Colonic mucosa (tissue), 4 donors: Measurements from ENCODE around the gene PIGB. TPM values are rescaled to one million over a fixed set of nuclear protein-coding genes. Genes with fewer than 3 reads are reported as not detected.

Source experiments
- DNase-seq: peaks from one replicate; pipeline ENCODE4 v3.0.0-alpha.2; 2020
- H3K27ac ChIP-seq: fragments of 200-600 bp; one replicate; pipeline ENCODE4 v1.8.0; 2021
- H3K27me3 ChIP-seq: fragments of 200-600 bp; one replicate; pipeline ENCODE4 v1.8.0; 2021
- H3K36me3 ChIP-seq: fragments of 200-600 bp; one replicate; pipeline ENCODE4 v1.8.0; 2021
- H3K4me1 ChIP-seq: fragments of 200-600 bp; one replicate; pipeline ENCODE4 v1.8.0; 2021; ENCODE audit warnings: mild to moderate bottlenecking
- H3K4me3 ChIP-seq: fragments of 200-600 bp; one replicate; pipeline ENCODE4 v1.8.0; 2021
- H3K9ac ChIP-seq, 2 donors: one replicate each; pipeline ENCODE4 v1.7.0; 2013; ENCODE audit warnings: control low read depth in 2 of 2, low read depth in 2 of 2, low read length in 2 of 2
- H3K9me3 ChIP-seq: fragments of 200-600 bp; one replicate; pipeline ENCODE4 v1.8.0; 2021
- CTCF ChIP-seq: fragments of 200-600 bp; IDR thresholded peaks from one replicate; pipeline ENCODE4 v1.8.0; 2022; ENCODE audit warnings: antibody characterized with exemption, mild to moderate bottlenecking
- intact Hi-C: fragments of 100-400 bp; cut with DNase I; formaldehyde crosslinking; loops from one replicate; pipeline ENCODE4 v1.14.1; 2022
- total RNA-seq, 2 donors: library from RNA; stranded (reverse); fragmentation: NEBNext Ultra II Directional in 1 of 2; extraction: Animal tissue kit (Norgen Biotek cat#: 25700) in 1 of 2; gene quantifications; one replicate each; pipeline ENCODE4 v1.2.1, GENCODE V29; 2021
- donor health status: healthy.
- donor health status: DM: no; HTN: no; CAD: no.
- donor health status: DM: no; HTN: no; CAD: no.

The PIGB gene
- total RNA-seq, 2 donors from 2014 or later = 15.0 to 15.8 TPM

- no peak overlapping the region for H3K9ac ChIP-seq
- H3K27me3 ChIP-seq = no peaks in the 10 kb centered on the region
- intact Hi-C loops = no loop called here
- H3K36me3 ChIP-seq = no peaks in the 10 kb centered on the region
- DNase-seq = no peak
- no peak overlapping the region for H3K4me3 ChIP-seq
- no peaks in the 10 kb centered on the region for H3K4me1 ChIP-seq
- TF ChIP-seq CTCF = no peak
- no peak overlapping the region for H3K27ac ChIP-seq
- H3K9me3 ChIP-seq = no peaks in the 10 kb centered on the region
Measured at GRCh38 chr15:55361048-55361447, 42.0 kb downstream of the PIGB start.

- Histone ChIP-seq H3K27me3 (no peaks in the 10 kb centered on the region), H3K4me3 (no peak overlapping the region), H3K36me3 (no peaks in the 10 kb centered on the region), H3K4me1 (no peaks in the 10 kb centered on the region), H3K27ac (no peak overlapping the region), H3K9me3 (no peaks in the 10 kb centered on the region), H3K9ac (no peak overlapping the region)
- intact Hi-C loops = no loop called here
- no peak for DNase-seq
- no peak for TF ChIP-seq CTCF
Measured at GRCh38 chr15:55362641-55363040, 43.6 kb downstream of the PIGB start.

- Histone ChIP-seq H3K9me3 (no peaks in the 10 kb centered on the region), H3K27me3 (no peaks in the 10 kb centered on the region), H3K4me1 (no peaks in the 10 kb centered on the region), H3K27ac (no peak overlapping the region), H3K9ac (no peak overlapping the region), H3K4me3 (no peak overlapping the region), H3K36me3 (no peaks in the 10 kb centered on the region)
- TF ChIP-seq CTCF = no peak
- intact Hi-C loops = no loop called here
- DNase-seq = no peak
Measured at GRCh38 chr15:55366981-55367380, 48.0 kb downstream of the PIGB start.

GRCh38 chr15:55372701-55373440, 53.8 kb downstream of the PIGB start:
- no peaks in the 10 kb centered on the region for H3K27me3 ChIP-seq
- DNase-seq = no peak
- intact Hi-C loops = no loop called here
- no peak for TF ChIP-seq CTCF
- no peak overlapping the region for H3K27ac ChIP-seq
- no peak overlapping the region for H3K9ac ChIP-seq
- H3K4me1 ChIP-seq = no peaks in the 10 kb centered on the region
- no peak overlapping the region for H3K4me3 ChIP-seq
- peaks cover 3% of the 10 kb centered on the region for H3K36me3 ChIP-seq
- no peaks in the 10 kb centered on the region for H3K9me3 ChIP-seq

GRCh38 chr15:55379095-55379494, 60.1 kb downstream of the PIGB start:
- Histone ChIP-seq H3K27me3 (no peaks in the 10 kb centered on the region), H3K36me3 (peaks cover 3% of the 10 kb centered on the region), H3K4me3 (no peak overlapping the region), H3K9me3 (no peaks in the 10 kb centered on the region), H3K9ac (no peak overlapping the region), H3K4me1 (no peaks in the 10 kb centered on the region), H3K27ac (no peak overlapping the region)
- TF ChIP-seq CTCF = no peak
- no peak for DNase-seq
- intact Hi-C loops = no loop called here
